HUES48 (cell line): ENCODE data around the gene ZNF648.
"Not testable (repeated sequence)": the region's sequence is repeated elsewhere in the genome, so short reads cannot be mapped to it uniquely, and the experiment has no call there.

Experiments used
- H3K27ac ChIP-seq: one replicate; pipeline ENCODE4 v1.7.0; 2013; ENCODE audit warnings: low read depth, low read length, inconsistent platforms
- H3K27me3 ChIP-seq: 2 replicates; pipeline ENCODE4 v1.6.1; 2013; ENCODE audit warnings: mild to moderate bottlenecking, low read length; ENCODE audit not compliant: control insufficient read depth, insufficient read depth
- H3K36me3 ChIP-seq: 2 replicates; pipeline ENCODE4 v1.6.1; 2013; ENCODE audit warnings: low read length; ENCODE audit not compliant: control insufficient read depth, insufficient read depth
- H3K4me1 ChIP-seq: 2 replicates; pipeline ENCODE4 v1.6.1; 2013; ENCODE audit warnings: mild to moderate bottlenecking, low read length; ENCODE audit not compliant: control insufficient read depth, insufficient read depth
- H3K4me3 ChIP-seq: 2 replicates; pipeline ENCODE4 v1.5.1; 2013; ENCODE audit warnings: mild to moderate bottlenecking, low read depth, low read length
- H3K9ac ChIP-seq: 2 replicates; pipeline ENCODE4 v1.6.1; 2013; ENCODE audit warnings: mild to moderate bottlenecking, low read depth, low read length, moderate library complexity
- H3K9me3 ChIP-seq: 2 replicates; pipeline ENCODE4 v1.6.1; 2013; ENCODE audit warnings: low read length; ENCODE audit not compliant: control insufficient read depth, insufficient read depth

The ZNF648 gene

DNA sequence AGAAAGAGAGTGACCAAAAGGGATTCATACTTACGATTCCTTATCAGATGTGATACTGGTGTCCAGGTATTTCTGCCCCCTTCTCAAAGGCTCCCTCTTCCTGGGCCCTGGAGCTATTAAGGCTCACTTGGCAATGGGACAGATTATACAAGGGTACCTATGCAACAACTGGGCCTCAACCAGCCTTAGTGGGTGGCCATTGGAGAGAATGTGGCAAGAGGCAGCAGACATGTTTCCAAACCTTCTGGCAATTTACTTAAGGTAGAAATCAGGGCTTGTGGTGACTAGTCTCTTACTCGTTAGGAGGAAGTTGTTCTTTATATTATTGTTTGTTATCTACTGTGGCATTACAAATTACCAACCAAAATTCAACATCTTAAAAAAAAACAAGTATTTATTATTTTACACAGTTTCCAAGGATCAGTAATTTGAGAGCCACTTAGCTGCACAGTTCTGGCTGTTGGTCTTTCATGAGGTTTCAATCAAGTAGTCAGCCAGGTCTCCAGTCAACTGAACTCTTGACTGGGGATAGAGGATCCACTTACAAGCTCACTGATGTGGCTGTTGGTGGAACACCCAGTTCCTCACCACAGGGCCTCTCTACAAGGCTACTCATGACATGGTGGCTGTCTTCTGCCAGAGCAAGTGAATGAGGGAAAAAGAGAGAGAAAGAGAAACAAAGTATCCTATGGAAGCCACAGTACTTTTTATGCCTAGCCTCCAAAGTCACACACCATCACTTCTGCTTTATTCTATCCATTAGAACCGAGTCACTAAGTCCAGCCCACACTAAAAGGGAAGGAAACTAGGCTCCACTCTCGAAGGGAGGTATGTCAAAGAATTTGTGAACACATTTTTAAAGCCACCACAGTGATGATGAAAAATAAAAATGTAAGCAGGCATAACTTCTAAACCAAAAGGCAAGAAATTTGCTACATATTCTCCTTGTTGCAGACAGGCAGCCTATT lies 10.7 kb downstream of the ZNF648 start:
- H3K27ac ChIP-seq: no peak overlapping the region
- H3K9ac ChIP-seq: no peak overlapping the region
- no peaks in the 10 kb centered on the region for H3K36me3 ChIP-seq
- H3K9me3 ChIP-seq: no peaks in the 10 kb centered on the region
- no peak overlapping the region for H3K4me3 ChIP-seq
- H3K27me3 ChIP-seq: no peaks in the 10 kb centered on the region
- H3K4me1 ChIP-seq: no peaks in the 10 kb centered on the region

DNA sequence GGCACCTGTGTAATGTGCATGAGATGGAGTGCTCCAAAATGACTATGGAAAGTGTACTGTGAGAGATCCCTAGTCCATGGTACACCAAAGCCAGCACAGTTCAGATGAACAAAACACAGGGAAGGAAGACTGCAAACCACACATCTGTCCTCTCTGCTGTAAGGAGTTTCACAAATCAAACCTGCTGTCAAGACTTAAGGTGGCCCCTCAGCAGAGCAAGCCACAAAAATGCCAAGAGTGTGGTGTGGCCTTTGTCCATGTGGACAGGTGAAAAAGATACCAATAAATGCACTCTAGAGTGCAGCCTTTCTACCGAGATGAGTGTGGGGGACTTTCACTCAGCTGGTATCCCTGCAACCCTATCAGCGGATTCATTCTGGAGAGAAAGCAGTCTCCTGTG lies 12.9 kb downstream of the ZNF648 start:
- no peaks in the 10 kb centered on the region for H3K27me3 ChIP-seq
- no peak overlapping the region for H3K4me3 ChIP-seq
- H3K36me3 ChIP-seq: no peaks in the 10 kb centered on the region
- peaks cover 12% of the 10 kb centered on the region for H3K9me3 ChIP-seq
- H3K27ac ChIP-seq: no peak overlapping the region
- H3K4me1 ChIP-seq: no peaks in the 10 kb centered on the region
- no peak overlapping the region for H3K9ac ChIP-seq

DNA sequence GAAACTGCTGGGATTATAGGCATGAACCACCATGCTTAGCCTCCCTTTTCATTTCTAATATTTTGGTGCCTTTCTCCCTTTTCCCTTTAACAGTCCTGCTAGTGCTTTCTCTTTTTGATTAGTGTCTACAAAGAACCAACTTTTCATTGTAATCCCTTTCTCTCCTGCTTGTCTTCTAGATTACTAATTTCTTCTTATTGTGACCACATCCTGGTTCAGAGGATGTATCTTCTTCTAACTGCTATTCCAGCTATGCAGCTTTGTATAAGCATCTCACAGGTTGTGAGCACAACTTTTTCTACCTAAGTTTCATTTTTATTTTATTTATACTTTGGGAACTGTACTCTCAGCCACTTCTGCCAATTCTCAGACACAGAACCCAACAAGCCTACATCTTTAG lies 14.7 kb downstream of the ZNF648 start:
- H3K4me3 ChIP-seq: no peak overlapping the region
- no peaks in the 10 kb centered on the region for H3K36me3 ChIP-seq
- H3K27ac ChIP-seq: no peak overlapping the region
- H3K9ac ChIP-seq: no peak overlapping the region
- H3K4me1 ChIP-seq: no peaks in the 10 kb centered on the region
- H3K27me3 ChIP-seq: no peaks in the 10 kb centered on the region
- peaks cover 12% of the 10 kb centered on the region for H3K9me3 ChIP-seq

DNA sequence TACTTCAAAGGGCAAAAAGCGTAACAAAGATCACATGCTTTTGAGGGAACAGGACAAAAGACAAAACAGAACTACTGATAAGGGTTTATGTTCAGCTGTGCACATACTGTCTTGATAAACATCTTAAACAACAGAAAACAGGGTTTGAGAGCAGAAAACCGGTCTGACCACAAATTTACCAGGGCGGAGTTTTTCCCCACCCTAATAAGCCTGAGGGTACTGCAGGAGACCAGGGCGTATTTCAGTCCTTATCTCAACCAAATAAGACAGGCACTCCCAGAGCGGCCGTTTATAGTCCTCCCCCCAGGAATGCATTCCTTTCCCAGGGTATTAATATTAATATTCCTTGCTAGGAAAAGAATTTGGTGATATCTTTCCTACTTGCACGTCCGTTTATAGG lies 16.0 kb downstream of the ZNF648 start:
- peaks cover 12% of the 10 kb centered on the region for H3K9me3 ChIP-seq
- H3K4me3 ChIP-seq, H3K9ac ChIP-seq, H3K4me1 ChIP-seq, H3K27me3 ChIP-seq, H3K36me3 ChIP-seq, H3K27ac ChIP-seq: not testable (repeated sequence)

DNA sequence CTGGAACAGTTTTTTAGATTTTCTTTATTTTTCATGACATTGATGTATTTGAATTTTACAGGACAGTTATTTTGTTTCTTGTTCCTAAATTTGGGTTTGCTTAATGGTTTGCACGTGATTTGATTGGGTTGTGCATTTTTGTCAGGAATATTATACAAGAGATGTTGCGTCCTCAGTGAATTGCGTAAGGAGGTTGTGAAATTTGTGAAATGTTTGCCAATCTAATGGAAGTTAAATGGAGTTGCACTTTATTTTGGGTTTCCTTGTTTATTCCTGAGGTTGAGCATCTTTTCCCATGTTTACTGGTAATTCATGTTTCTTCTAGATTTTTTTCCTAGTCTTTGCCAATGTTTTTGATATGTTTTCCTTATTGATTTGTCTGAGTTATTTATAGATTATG lies 19.9 kb downstream of the ZNF648 start:
- H3K4me1 ChIP-seq: no peaks in the 10 kb centered on the region
- H3K36me3 ChIP-seq: no peaks in the 10 kb centered on the region
- H3K27ac ChIP-seq: no peak overlapping the region
- H3K4me3 ChIP-seq: no peak overlapping the region
- no peak overlapping the region for H3K9ac ChIP-seq
- no peaks in the 10 kb centered on the region for H3K27me3 ChIP-seq
- peaks cover 36% of the 10 kb centered on the region for H3K9me3 ChIP-seq

DNA sequence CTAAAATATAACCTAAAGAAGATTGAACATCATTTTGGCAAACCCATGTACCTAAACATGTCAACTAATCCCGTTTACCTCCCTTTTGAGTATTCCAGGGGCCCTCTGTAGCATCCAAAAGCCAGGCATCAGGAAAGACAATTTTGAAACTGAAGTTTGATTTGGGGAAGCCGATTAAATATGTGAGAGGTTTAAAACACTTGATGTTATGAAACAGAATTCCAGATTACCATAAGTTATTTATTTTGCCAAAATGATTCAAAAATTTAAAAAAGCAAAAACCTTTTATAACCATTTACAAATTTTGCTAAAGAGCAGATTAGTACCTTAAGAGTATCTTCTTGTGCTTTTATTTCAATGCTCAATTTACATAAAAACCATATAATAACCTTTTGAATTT lies 23.3 kb downstream of the ZNF648 start:
- peaks cover 6% of the 10 kb centered on the region; the same call in 1 of the 2 replicates for H3K4me1 ChIP-seq

DNA sequence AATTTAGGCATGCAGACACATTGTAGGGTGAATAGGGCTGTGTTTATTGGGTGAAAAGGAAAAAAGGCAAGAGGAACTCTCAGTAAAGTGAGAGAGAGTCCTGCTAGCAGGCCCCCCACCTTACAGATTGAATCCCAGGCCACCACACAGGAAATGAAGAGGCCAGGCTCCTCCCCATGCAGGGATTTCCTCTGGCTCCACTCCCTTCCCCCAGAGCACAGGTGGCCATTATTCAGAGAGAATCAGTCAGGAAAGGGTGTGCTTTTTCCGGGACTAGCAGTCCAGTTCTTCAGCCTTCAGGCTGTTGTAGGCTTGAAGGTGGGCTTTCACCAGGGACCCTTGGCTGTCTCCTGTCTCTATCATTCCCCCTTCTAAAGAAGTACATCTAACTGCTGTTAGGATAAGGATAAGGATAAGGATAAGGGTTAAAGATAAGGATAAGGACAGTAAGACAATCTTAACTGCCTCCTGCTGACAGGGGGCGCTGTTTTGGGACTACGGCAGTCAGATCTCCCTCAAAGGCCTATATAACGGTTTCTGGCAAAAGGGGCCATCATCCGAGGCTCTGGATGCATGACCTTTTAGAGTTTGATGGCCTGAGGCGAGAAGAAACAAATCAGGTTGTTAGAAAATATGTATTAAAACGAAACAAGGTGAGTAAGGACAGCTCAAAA lies 26.3 kb downstream of the ZNF648 start:
- no peaks in the 10 kb centered on the region for H3K27me3 ChIP-seq
- H3K9ac ChIP-seq: no peak overlapping the region
- no peak overlapping the region for H3K4me3 ChIP-seq
- H3K9me3 ChIP-seq: peaks cover 31% of the 10 kb centered on the region
- H3K27ac ChIP-seq: no peak overlapping the region
- H3K36me3 ChIP-seq: no peaks in the 10 kb centered on the region
- H3K4me1 ChIP-seq: peaks cover 6% of the 10 kb centered on the region; the same call in 1 of the 2 replicates

More for the DNA sequence above, 23.3 kb downstream of the ZNF648 start:
- Histone ChIP-seq H3K4me3 (no peak overlapping the region), H3K9ac (no peak overlapping the region), H3K36me3 (no peaks in the 10 kb centered on the region), H3K9me3 (peaks cover 31% of the 10 kb centered on the region), H3K27ac (no peak overlapping the region), H3K27me3 (no peaks in the 10 kb centered on the region)

DNA sequence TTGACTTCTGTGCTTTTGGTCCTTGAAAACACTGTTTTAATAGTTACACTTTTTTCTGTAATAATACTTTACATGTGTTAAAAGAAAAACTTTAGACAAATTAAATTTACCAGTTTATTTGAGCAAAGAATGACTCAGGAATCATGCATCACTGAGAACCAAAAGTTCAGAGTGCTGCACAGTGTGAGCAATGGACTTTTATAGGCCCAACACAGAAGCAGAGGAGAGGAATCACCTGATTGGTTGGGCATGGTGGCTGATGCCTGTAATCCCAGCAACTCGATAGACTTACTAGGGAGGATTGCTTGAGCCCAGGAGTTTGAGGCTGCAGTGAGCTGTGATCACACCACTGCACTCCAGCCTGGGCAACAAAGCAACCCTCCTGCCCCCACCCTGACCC lies 29.3 kb downstream of the ZNF648 start:
- no peaks in the 10 kb centered on the region for H3K36me3 ChIP-seq
- peaks cover 11% of the 10 kb centered on the region for H3K4me1 ChIP-seq
- H3K27me3 ChIP-seq: no peaks in the 10 kb centered on the region
- H3K4me3 ChIP-seq: no peak overlapping the region
- peaks cover 12% of the 10 kb centered on the region for H3K9me3 ChIP-seq
- no peak overlapping the region for H3K9ac ChIP-seq
- no peak overlapping the region for H3K27ac ChIP-seq

DNA sequence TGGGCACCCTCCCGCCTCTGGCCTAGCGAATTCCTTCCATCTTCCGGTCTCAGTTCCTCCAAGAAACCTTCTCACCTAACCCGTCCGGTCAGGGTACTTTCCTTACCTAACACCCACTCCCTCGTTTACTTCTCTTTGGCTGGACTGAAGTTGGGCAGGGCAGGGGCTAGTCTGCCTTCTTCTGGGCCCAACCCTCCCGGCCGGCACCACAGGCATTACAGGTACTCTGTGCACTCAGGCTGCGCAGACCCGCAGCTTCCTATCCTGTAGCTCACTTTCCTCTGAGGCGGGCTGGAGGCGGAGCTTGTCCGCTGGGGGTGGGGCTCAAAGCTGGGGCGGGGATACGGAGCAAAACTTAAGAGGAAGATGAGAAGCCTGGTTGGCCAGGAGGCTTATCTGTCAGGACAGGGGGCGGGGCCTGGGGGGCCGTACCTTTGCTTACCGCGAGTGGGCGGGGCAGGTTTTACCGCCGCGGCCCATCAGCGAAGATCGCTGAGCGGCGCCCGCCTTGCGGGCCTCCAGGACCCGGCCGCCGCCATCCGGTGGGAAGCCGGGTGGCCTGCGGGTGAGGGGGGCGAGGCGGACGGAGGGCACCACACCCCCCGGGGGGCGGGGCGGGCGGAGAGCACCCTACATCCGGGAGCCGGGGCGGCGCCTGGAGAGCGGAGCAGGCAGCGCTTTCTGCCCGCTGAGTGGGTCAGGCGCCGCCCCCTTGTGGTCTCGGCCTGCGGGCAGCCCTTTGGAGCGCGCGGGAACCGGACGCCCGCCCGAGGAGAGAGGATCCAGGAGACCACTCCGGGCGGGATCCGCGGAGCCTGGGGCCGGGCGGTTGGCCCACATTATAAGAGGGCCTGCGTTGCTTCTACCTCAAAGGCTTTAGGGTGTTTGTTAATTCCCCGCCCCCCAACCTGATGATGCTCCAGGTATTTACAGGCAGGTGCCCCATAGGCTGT lies 31.9 kb downstream of the ZNF648 start:
- no peaks in the 10 kb centered on the region for H3K27me3 ChIP-seq
- peak overlapping the region; percentile 62 for H3K9ac ChIP-seq
- peak overlapping the region; percentile 86 for H3K27ac ChIP-seq
- peaks cover 6% of the 10 kb centered on the region; the same call in 1 of the 2 replicates for H3K4me1 ChIP-seq
- no peaks in the 10 kb centered on the region for H3K36me3 ChIP-seq
- H3K9me3 ChIP-seq: no peaks in the 10 kb centered on the region
- H3K4me3 ChIP-seq: peak overlapping the region; percentile 75

DNA sequence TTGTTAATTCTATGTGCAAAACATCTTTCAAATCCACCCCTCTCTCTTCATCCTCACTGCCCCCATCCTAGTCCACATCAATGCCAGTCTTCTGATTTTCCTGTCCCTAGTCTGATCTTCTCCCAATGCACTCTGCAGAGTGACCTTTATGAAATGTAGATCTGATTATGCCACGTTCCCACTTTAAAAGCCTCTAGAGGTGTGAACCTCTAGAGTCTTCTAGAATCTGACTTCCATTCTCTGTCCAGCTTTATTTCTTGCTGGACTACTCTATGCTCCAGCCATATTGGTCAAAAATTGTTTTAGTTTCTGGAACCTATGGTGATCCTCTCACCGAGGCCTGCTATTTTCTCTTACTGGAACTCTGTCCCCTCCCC lies 32.5 kb downstream of the ZNF648 start:
- Histone ChIP-seq H3K9me3 (no peaks in the 10 kb centered on the region), H3K36me3 (no peaks in the 10 kb centered on the region), H3K9ac (peak overlapping the region; percentile 62), H3K4me1 (peaks cover 6% of the 10 kb centered on the region; the same call in 1 of the 2 replicates), H3K27ac (peak overlapping the region; percentile 86), H3K27me3 (no peaks in the 10 kb centered on the region), H3K4me3 (peak overlapping the region; percentile 75)
